Endothelial cell of umbilical vein (primary cell): ENCODE results near the gene SFT2D2. TPM values are rescaled to one million over a fixed set of nuclear protein-coding genes. Genes with fewer than 3 reads are reported as not detected.

Experiments used
- BruUV-seq: library from RNA; stranded (reverse); fragments of 400-500 nt; replicated peaks from 2 replicates; lab custom pipeline; 2021; lab: Mats Ljungman, UMichigan
- CTCF ChIA-PET: fragments of 300-600, 350-600 bp; sonication (Branson Sonifier 250); formaldehyde crosslinking; loops from one replicate; lab custom pipeline; 2021; ENCODE audit warnings: antibody characterized with exemption, inconsistent platforms; lab: Charles Lee
- POLR2A ChIA-PET: fragments of 300-600, 350-600 bp; sonication (Branson Sonifier 250); formaldehyde crosslinking; loops from one replicate; lab custom pipeline; 2021; ENCODE audit warnings: antibody characterized with exemption, inconsistent platforms; lab: Charles Lee
- DNase-seq: peaks from one replicate; pipeline ENCODE4 v3.0.0-alpha.2; 2011; ENCODE audit warnings: low read depth, low spot score
- FAIRE-seq: peaks from 2 replicates; lab custom pipeline; 2011; peaks lifted over from hg19 to GRCh38; lab: Jason Lieb, UNC
- H2AFZ ChIP-seq: 2 replicates; pipeline ENCODE4 v1.6.0; 2012; ENCODE audit warnings: low read depth, low read length, control low read depth, inconsistent platforms
- H3K27ac ChIP-seq: 2 replicates; pipeline ENCODE4 v1.5.1; 2011; ENCODE audit warnings: low read depth, mild to moderate bottlenecking, control low read depth, low read length, moderate library complexity; ENCODE audit not compliant: insufficient read depth
- H3K27me3 ChIP-seq, 2 experiments: 2 replicates each; pipeline versions ENCODE4 v1.6.0 to v1.6.1; 2011; ENCODE audit warnings: low read length in 2 of 2, mixed read lengths in 1 of 2; ENCODE audit not compliant: control insufficient read depth in 2 of 2, insufficient read depth in 2 of 2
- H3K36me3 ChIP-seq, 2 experiments: 2 replicates in 1 of 2; 3 replicates in 1 of 2; pipeline ENCODE4 v1.5.1; 2011; ENCODE audit warnings: low read length in 2 of 2, mild to moderate bottlenecking in 1 of 2, moderate library complexity in 1 of 2; ENCODE audit not compliant: control insufficient read depth in 2 of 2, insufficient read depth in 2 of 2; ENCODE audit errors: extremely low read depth in 1 of 2
- H3K4me1 ChIP-seq: 3 replicates; pipeline ENCODE4 v1.5.1; 2011; ENCODE audit warnings: mild to moderate bottlenecking, low read length; ENCODE audit not compliant: control insufficient read depth, insufficient read depth; ENCODE audit errors: extremely low read depth
- H3K4me2 ChIP-seq: 2 replicates; pipeline ENCODE4 v1.6.1; 2011; ENCODE audit warnings: low read length, control low read depth, mixed read lengths; ENCODE audit not compliant: insufficient read depth
- H3K4me3 ChIP-seq, 3 experiments: fragments of 200-600 bp in 1 of 3; sonication (generic), shearing (Covaris generic) in 1 of 3; replicated peaks in 1 of 3; 2 replicates each; pipeline ENCODE4 v1.5.1; 2011 to 2016; ENCODE audit warnings: control low read depth in 3 of 3, low read length in 3 of 3, mild to moderate bottlenecking in 2 of 3, inconsistent platforms in 1 of 3, low read depth in 1 of 3, moderate library complexity in 1 of 3; ENCODE audit not compliant: insufficient read depth in 1 of 3
- H3K79me2 ChIP-seq: 2 replicates; pipeline ENCODE4 v1.6.0; 2012; ENCODE audit warnings: low read length, inconsistent platforms; ENCODE audit not compliant: control insufficient read depth, insufficient read depth
- H3K9ac ChIP-seq: replicated peaks from 2 replicates; pipeline ENCODE3; 2011; ENCODE audit warnings: low read length, control low read depth; ENCODE audit not compliant: insufficient read depth; ENCODE audit errors: extremely low read depth
- H3K9me1 ChIP-seq: replicated peaks from 3 replicates; pipeline ENCODE4 v1.6.0; 2011; ENCODE audit warnings: mild to moderate bottlenecking, low read length; ENCODE audit not compliant: control insufficient read depth, insufficient read depth; ENCODE audit errors: extremely low read depth
- H3K9me3 ChIP-seq: replicated peaks from 2 replicates; pipeline ENCODE4 v1.5.1; 2012; ENCODE audit warnings: low read length, inconsistent platforms; ENCODE audit not compliant: control insufficient read depth, insufficient read depth
- H4K20me1 ChIP-seq: replicated peaks from 2 replicates; pipeline ENCODE3; 2011; ENCODE audit warnings: mild to moderate bottlenecking, low read length; ENCODE audit not compliant: control insufficient read depth, insufficient read depth; ENCODE audit errors: extremely low read depth
- EZH2 ChIP-seq: IDR thresholded peaks from 2 replicates; pipeline ENCODE4 v1.6.1; 2012; ENCODE audit warnings: borderline replicate concordance, low read depth, mild to moderate bottlenecking, moderate library complexity, low read length, inconsistent platforms; ENCODE audit not compliant: severe bottlenecking
- FOS ChIP-seq: IDR thresholded peaks from 2 replicates; pipeline ENCODE4 v1.6.1; 2011; ENCODE audit warnings: mild to moderate bottlenecking, low read length, moderate library complexity, borderline replicate concordance; ENCODE audit not compliant: insufficient read depth
- GATA2 ChIP-seq: IDR thresholded peaks from 2 replicates; pipeline ENCODE4 v1.7.0; 2011; ENCODE audit warnings: low read depth, mild to moderate bottlenecking, moderate library complexity, mixed read lengths, low read length; ENCODE audit not compliant: insufficient read length, insufficient read depth
- JUN ChIP-seq: IDR thresholded peaks from 2 replicates; pipeline ENCODE4 v1.6.1; 2011; ENCODE audit warnings: borderline replicate concordance, low read depth; ENCODE audit not compliant: insufficient read length, insufficient read depth
- MAX ChIP-seq: IDR thresholded peaks from 2 replicates; pipeline ENCODE4 v1.6.1; 2011; ENCODE audit not compliant: insufficient read depth, insufficient read length
- MYC ChIP-seq: IDR thresholded peaks from one replicate; pipeline ENCODE4 v1.6.1; 2011; ENCODE audit warnings: mild to moderate bottlenecking, low read depth, low read length
- POLR2A ChIP-seq: IDR thresholded peaks from 2 replicates; pipeline ENCODE4 v1.6.1; 2012; ENCODE audit warnings: low read depth, mild to moderate bottlenecking, control low read depth, low read length
- POLR2AphosphoS5 ChIP-seq: IDR thresholded peaks from 2 replicates; pipeline ENCODE4 v1.6.1; 2012; ENCODE audit warnings: low read depth, mild to moderate bottlenecking, control low read depth, low read length, moderate library complexity; ENCODE audit not compliant: insufficient read depth
- dilution Hi-C: fragments of 300-500 bp; cut with MboI; formaldehyde crosslinking; loops from one replicate; pipeline ENCODE4 v1.15.0; 2019; ENCODE audit warnings: low sequenced_read_pairs; ENCODE audit not compliant: extremely low pct_ligation_motif_present
- intact Hi-C: fragments of 100-400 bp; cut with micrococcal nuclease; formaldehyde crosslinking; loops from one replicate; pipeline ENCODE4 v1.10.0; 2022
- polyA plus RNA-seq, 4 experiments: library from polyadenylated mRNA; depleted of rRNA in 3 of 4; stranded (reverse) in 3 of 4; unstranded in 1 of 4; fragments of >200 nt; gene quantifications; 2 replicates each; pipeline versions ENCODE4 v1.2.1 to v1.2.3, GENCODE V29; 2011 to 2012; ENCODE audit warnings: missing spikeins in 1 of 4
- total RNA-seq: library from RNA; stranded (reverse); gene quantifications from 2 replicates; pipeline ENCODE4 v1.2.3, GENCODE V29; 2021
- TF ChIP-seq, protein P1 (sequence below), 2 donors: IDR thresholded peaks; 1 replicate in 1 of 2; 2 replicates in 1 of 2; pipeline ENCODE4 v1.5.1; 2011; ENCODE audit warnings: low read length in 2 of 2, mild to moderate bottlenecking in 2 of 2, moderate library complexity in 2 of 2, control low read depth in 1 of 2, inconsistent platforms in 1 of 2, low read depth in 1 of 2; ENCODE audit not compliant: insufficient read depth in 1 of 2; ENCODE audit errors: extremely low read depth in 1 of 2

Gene SFT2D2
- total and polyA plus RNA-seq, 2 donors (not counting 3 experiments of a cell fraction or from before 2014, with no cell fraction given) = 16.7 to 68.1 TPM

GRCh38 chr1:168263130-168263529 is 37.3 kb downstream of the SFT2D2 start:
- Histone ChIP-seq H3K4me3 (no peak overlapping the region), H3K9me3 (no peaks in the 10 kb centered on the region), H3K4me1 (peaks cover 28% of the 10 kb centered on the region), H2AFZ (no peak overlapping the region), H3K4me2 (no peak overlapping the region), H3K27me3 (no peaks in the 10 kb centered on the region), H3K36me3 (no peaks in the 10 kb centered on the region), H3K79me2 (peaks cover 2% of the 10 kb centered on the region), H3K9ac (no peak overlapping the region), H3K27ac (no peak overlapping the region), H3K9me1 (no peaks in the 10 kb centered on the region), H4K20me1 (no peaks in the 10 kb centered on the region)
- FAIRE-seq (no peak), DNase-seq (no peak)
- ChIA-PET POLR2A (no interaction called here), CTCF (interaction anchor here (1.3 to 1.8 kb wide), 2 partner anchors 24 to 28 kb away, joined by 4 to 5 read pairs; no protein-coding TSS in a partner anchor)
- BruUV-seq = no TSS peak
- TF ChIP-seq FOS (no peak), MAX (no peak), GATA2 (no peak), POLR2A (no peak), MYC (no peak), POLR2AphosphoS5 (no peak), EZH2 (no peak), JUN (no peak)
- TF ChIP-seq, protein P1, sequence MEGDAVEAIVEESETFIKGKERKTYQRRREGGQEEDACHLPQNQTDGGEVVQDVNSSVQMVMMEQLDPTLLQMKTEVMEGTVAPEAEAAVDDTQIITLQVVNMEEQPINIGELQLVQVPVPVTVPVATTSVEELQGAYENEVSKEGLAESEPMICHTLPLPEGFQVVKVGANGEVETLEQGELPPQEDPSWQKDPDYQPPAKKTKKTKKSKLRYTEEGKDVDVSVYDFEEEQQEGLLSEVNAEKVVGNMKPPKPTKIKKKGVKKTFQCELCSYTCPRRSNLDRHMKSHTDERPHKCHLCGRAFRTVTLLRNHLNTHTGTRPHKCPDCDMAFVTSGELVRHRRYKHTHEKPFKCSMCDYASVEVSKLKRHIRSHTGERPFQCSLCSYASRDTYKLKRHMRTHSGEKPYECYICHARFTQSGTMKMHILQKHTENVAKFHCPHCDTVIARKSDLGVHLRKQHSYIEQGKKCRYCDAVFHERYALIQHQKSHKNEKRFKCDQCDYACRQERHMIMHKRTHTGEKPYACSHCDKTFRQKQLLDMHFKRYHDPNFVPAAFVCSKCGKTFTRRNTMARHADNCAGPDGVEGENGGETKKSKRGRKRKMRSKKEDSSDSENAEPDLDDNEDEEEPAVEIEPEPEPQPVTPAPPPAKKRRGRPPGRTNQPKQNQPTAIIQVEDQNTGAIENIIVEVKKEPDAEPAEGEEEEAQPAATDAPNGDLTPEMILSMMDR (IDR thresholded peaks at IDR 0.05; ENCODE audit: extremely low read depth in 1 of 2, insufficient read depth in 1 of 2, low read depth in 1 of 2, low read length in 2 of 2) = no peak
- intact Hi-C loops (no loop called here), dilution Hi-C loops (no loop called here)
